ENCODE results near the gene DYRK1A. TPM values are rescaled to one million over a fixed set of nuclear protein-coding genes. Genes with fewer than 3 reads are reported as not detected.
A peak's percentile ranks its signal among the peaks of the same experiment; 100 is the strongest.

Gene DYRK1A
- total and polyA plus RNA-seq, 2 of the 13 experiments (the other 11 are each of a cell fraction or from before 2014, with no cell fraction given), result 24.6 to 34.2 TPM

- H3K9ac ChIP-seq (ENCODE audit: insufficient read depth, low read depth, low read length), result no peak overlapping the region
- H3K36me3 ChIP-seq (replicated peaks in 1 of 2; ENCODE audit: control insufficient read depth in 1 of 2, insufficient read depth in 2 of 2, low read length in 2 of 2), result peaks cover 10 to 28% of the 10 kb centered on the region in 2 experiments
- H3K9me3 ChIP-seq (ENCODE audit: low read length), result no peaks in the 10 kb centered on the region
- ATAC-seq, result no peak
- intact Hi-C loops (cut with micrococcal nuclease; ENCODE audit: unreplicated experiment), result no loop called here
- DNase-seq (ENCODE audit: low spot score), result no peak
- H2AFZ ChIP-seq (ENCODE audit: low read length), result no peak overlapping the region
- H3K79me2 ChIP-seq (ENCODE audit: insufficient read depth, low read length), result peaks cover 61% of the 10 kb centered on the region
- H4K20me1 ChIP-seq (ENCODE audit: insufficient read depth, low read length), result peaks cover 16% of the 10 kb centered on the region
- in situ Hi-C loops (cut with HindIII; ENCODE audit: extremely low pct_ligation_motif_present, low pct_unique_long_range_greater_than_20kb), result no loop called here
- no peak overlapping the region for H3K4me2 ChIP-seq (ENCODE audit: low read depth, low read length)
- no peak for TF ChIP-seq MAFG (CRISPR knock-in tag; IDR thresholded peaks at IDR 0.05)
- TF ChIP-seq MED8 (CRISPR knock-in tag; IDR thresholded peaks at IDR 0.05; ENCODE audit: insufficient replicate concordance), result no peak
- no peak for TF ChIP-seq CEBPZ (IDR thresholded peaks at IDR 0.05; ENCODE audit: low read length)
- TF ChIP-seq CCAR2 (optimal IDR thresholded peaks at IDR 0.05; ENCODE audit: low read depth, low read length), result no peak
- no peak for TF ChIP-seq NFKBIZ (CRISPR knock-in tag; IDR thresholded peaks at IDR 0.05)
- no peak for TF ChIP-seq AFF4 (CRISPR knock-in tag; IDR thresholded peaks at IDR 0.05)
- TF ChIP-seq PHF21A (CRISPR knock-in tag; IDR thresholded peaks at IDR 0.05), result no peak
- TF ChIP-seq KDM5A (IDR thresholded peaks at IDR 0.05; ENCODE audit: borderline replicate concordance, low read length), result no peak
- TF ChIP-seq ZNF232 (CRISPR knock-in tag; IDR thresholded peaks at IDR 0.05; ENCODE audit: borderline replicate concordance), result no peak
- no peak for TF ChIP-seq ZNF841 (CRISPR knock-in tag; IDR thresholded peaks at IDR 0.05; ENCODE audit: borderline replicate concordance)
- TF ChIP-seq ISL2 (CRISPR knock-in tag; IDR thresholded peaks at IDR 0.05), result no peak
- TF ChIP-seq ATF3 (CRISPR knock-in tag; IDR thresholded peaks at IDR 0.05), result no peak
- TF ChIP-seq STAT5B (CRISPR knock-in tag; IDR thresholded peaks at IDR 0.05), result no peak
- no peak for TF ChIP-seq ZNF670 (CRISPR knock-in tag; IDR thresholded peaks at IDR 0.05; ENCODE audit: borderline replicate concordance)
- no peak for TF ChIP-seq MBD4 (IDR thresholded peaks at IDR 0.05; ENCODE audit: borderline replicate concordance, low read length)
- TF ChIP-seq ZNF747 (CRISPR knock-in tag; IDR thresholded peaks at IDR 0.05; ENCODE audit: borderline replicate concordance), result no peak
- BruUV-seq (replicated peaks), result TSS peak; percentile 15
- peaks cover 15% of the 10 kb centered on the region for H3K4me1 ChIP-seq (ENCODE audit: insufficient read depth, low read length)
- H3K4me3 ChIP-seq (replicated peaks in 1 of 3; ENCODE audit: insufficient read depth in 1 of 3, low read depth in 2 of 3, low read length in 3 of 3), result no peak overlapping the region
- 98% methylated on average over 2 of the region's 2 CpGs for WGBS (ENCODE audit: low lambda C conversion rate)
- no peak overlapping the region for H3K27ac ChIP-seq (ENCODE audit: extremely low read length, insufficient read depth, low read length)
- H3K27me3 ChIP-seq (ENCODE audit: control insufficient read depth in 1 of 2, insufficient read depth in 2 of 2, low read length in 2 of 2), result no peaks in the 10 kb centered on the region
- POLR2A ChIA-PET, result no interaction called here
- no peak for FAIRE-seq
- CTCF ChIA-PET (ENCODE audit: low intra/inter-chr PET ratio, low total read pairs), result no interaction called here
Observed at GRCh38 chr21:37425684-37426083, 59.1 kb downstream of the DYRK1A start.
